ENCODE results near the gene SMIM35.
A peak's percentile ranks its signal among the peaks of the same experiment; 100 is the strongest.

Gene SMIM35

GRCh38 chr11:118129471-118130172 is 42.9 kb upstream of the SMIM35 start:
- Histone ChIP-seq H3K27me3 (ENCODE audit: insufficient read depth, poor library complexity, severe bottlenecking) (no peaks in the 10 kb centered on the region), H3K27ac (replicated peaks) (no peak overlapping the region)

DNA sequence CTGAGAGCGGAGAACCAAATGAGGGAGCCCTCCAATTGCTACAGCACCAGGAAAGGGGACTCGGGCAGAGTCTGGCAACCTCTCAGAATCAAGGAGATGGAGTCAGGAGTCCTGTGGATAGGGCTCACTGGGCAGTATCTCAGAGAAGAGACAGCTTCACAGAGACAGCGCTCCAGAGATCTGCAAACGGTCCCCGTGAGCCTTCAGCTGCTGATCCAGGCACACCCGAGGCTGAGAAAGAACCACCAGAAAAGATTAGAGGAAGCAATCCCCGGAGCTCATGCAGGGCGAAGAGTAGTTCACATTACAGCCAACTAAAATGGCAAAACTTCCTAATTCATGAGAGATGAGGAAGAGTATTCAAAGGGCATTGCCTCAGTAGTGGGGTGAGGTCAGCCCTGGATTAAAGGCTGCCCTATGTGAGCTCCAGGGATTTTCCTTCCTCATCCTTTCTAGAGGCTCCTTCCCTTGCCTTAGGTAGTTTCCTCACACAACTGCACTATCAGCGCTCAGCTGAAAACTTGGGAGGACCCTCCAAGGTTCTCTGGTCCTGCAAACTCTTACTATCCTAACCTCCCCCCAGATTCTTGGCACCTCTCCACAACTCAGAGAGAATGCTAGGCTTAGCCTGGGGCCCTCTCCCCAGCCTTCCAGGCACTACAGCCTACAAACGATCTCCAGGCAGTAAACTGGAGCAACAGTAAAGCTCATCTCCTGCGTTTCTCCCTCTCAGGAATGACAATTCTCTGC is 42.1 kb upstream of the SMIM35 start:
- no peak overlapping the region for H3K27ac ChIP-seq (replicated peaks)
- H3K27me3 ChIP-seq (ENCODE audit: insufficient read depth, poor library complexity, severe bottlenecking): no peaks in the 10 kb centered on the region
- DNase-seq (ENCODE audit: low read depth in 1 of 2, low spot score in 1 of 2): peak in 1 of 2 experiments; percentile 18
- no peak overlapping the region for H3K4me3 ChIP-seq (replicated peaks; ENCODE audit: insufficient read depth, low read length)
- no peak for TF ChIP-seq REST (IDR thresholded peaks at IDR 0.05; ENCODE audit: insufficient replicate concordance, low read depth)
- TF ChIP-seq, protein P1, sequence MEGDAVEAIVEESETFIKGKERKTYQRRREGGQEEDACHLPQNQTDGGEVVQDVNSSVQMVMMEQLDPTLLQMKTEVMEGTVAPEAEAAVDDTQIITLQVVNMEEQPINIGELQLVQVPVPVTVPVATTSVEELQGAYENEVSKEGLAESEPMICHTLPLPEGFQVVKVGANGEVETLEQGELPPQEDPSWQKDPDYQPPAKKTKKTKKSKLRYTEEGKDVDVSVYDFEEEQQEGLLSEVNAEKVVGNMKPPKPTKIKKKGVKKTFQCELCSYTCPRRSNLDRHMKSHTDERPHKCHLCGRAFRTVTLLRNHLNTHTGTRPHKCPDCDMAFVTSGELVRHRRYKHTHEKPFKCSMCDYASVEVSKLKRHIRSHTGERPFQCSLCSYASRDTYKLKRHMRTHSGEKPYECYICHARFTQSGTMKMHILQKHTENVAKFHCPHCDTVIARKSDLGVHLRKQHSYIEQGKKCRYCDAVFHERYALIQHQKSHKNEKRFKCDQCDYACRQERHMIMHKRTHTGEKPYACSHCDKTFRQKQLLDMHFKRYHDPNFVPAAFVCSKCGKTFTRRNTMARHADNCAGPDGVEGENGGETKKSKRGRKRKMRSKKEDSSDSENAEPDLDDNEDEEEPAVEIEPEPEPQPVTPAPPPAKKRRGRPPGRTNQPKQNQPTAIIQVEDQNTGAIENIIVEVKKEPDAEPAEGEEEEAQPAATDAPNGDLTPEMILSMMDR (IDR thresholded peaks at IDR 0.05; ENCODE audit: insufficient read depth, low read length): no peak
- TF ChIP-seq POLR2AphosphoS5 (IDR thresholded peaks at IDR 0.05; ENCODE audit: low read depth): no peak
- TF ChIP-seq SPI1 (IDR thresholded peaks at IDR 0.05; ENCODE audit: borderline replicate concordance, low read depth): no peak
- TF ChIP-seq GABPA (IDR thresholded peaks at IDR 0.05; ENCODE audit: low read depth): no peak

More at GRCh38 chr11:118129471-118130172, 42.9 kb upstream of the SMIM35 start:
- TF ChIP-seq POLR2AphosphoS5 (IDR thresholded peaks at IDR 0.05; ENCODE audit: low read depth): no peak
- TF ChIP-seq, protein P1 (IDR thresholded peaks at IDR 0.05; ENCODE audit: insufficient read depth, low read length): no peak
- H3K4me3 ChIP-seq (replicated peaks; ENCODE audit: insufficient read depth, low read length): no peak overlapping the region
- no peak for DNase-seq (ENCODE audit: low read depth in 1 of 2, low spot score in 1 of 2)

DNA sequence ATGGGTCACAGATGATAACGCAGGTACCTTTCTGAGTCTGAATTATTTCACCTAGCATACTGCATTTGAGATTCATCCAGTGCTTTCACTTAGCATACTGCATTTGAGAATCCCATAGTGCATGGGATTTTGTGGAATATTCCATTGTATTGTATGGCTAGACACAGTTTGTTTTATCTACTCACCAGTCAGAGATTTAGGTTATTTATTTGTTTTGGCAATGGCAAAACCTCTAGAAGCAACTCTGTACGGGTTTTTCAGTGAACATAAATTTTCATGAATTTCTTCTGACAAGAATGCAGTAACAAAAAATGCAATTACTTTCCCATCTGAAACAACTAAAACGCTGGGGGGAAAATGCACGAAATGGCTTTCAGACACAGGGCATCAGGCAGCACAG is 41.5 kb upstream of the SMIM35 start:
- Histone ChIP-seq H3K4me3 (replicated peaks; ENCODE audit: insufficient read depth, low read length) (no peak overlapping the region), H3K27ac (replicated peaks) (no peak overlapping the region), H3K27me3 (ENCODE audit: insufficient read depth, poor library complexity, severe bottlenecking) (no peaks in the 10 kb centered on the region)
- TF ChIP-seq SPI1 (IDR thresholded peaks at IDR 0.05; ENCODE audit: borderline replicate concordance, low read depth) (no peak), POLR2AphosphoS5 (IDR thresholded peaks at IDR 0.05; ENCODE audit: low read depth) (no peak), GABPA (IDR thresholded peaks at IDR 0.05; ENCODE audit: low read depth) (no peak), REST (IDR thresholded peaks at IDR 0.05; ENCODE audit: insufficient replicate concordance, low read depth) (no peak)
- TF ChIP-seq, protein P1 (IDR thresholded peaks at IDR 0.05; ENCODE audit: insufficient read depth, low read length): no peak
- no peak for DNase-seq (ENCODE audit: low read depth in 1 of 2, low spot score in 1 of 2)

Data from HL-60 (cell line).